NCI-H2107 treated with DMSO at 0.1 percent for 48 hours (cell line): ENCODE measurements around the gene VEGFA.

Experiments
- DNase-seq: peaks from one replicate; lab custom pipeline; 2025; ENCODE audit not compliant: unreplicated experiment; lab: John Stamatoyannopoulos, UW

VEGFA gene

DNA sequence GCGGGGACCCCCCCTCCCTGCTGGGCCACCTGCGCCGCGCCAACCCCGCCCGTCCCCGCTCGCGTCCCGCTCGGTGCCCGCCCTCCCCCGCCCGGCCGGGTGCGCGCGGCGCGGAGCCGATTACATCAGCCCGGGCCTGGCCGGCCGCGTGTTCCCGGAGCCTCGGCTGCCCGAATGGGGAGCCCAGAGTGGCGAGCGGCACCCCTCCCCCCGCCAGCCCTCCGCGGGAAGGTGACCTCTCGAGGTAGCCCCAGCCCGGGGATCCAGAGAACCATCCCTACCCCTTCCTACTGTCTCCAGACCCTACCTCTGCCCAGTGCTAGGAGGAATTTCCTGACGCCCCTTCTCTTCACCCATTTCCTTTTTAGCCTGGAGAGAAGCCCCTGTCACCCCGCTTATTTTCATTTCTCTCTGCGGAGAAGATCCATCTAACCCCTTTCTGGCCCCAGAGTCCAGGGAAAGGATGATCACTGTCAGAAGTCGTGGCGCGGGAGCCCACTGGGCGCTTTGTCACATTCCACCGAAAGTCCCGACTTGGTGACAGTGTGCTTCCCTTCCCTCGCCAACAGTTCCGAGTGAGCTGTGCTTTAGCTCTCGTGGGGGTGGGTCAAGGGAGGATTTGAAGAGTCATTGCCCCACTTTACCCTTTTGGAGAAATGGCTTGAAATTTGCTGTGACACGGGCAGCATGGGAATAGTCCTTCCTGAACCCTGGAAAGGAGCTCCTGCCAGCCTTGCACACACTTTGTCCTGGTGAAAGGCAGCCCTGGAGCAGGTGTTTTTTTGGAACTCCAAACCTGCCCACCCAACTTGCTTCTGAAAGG is 2.1 kb downstream of the VEGFA start:
- no peak for DNase-seq

DNA sequence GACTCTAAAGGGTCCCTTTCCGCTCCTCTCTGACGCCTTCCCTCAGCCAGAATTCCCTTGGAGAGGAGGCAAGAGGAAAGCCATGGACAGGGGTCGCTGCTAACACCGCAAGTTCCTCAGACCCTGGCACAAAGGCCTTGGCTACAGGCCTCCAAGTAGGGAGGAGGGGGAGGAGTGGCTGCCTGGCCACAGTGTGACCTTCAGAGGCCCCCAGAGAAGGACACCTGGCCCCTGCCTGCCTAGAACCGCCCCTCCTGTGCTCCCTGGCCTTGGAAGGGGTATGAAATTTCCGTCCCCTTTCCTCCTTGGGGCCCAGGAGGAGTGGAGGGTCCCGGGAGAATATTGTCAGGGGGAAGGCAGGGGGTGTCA is 2.7 kb downstream of the VEGFA start:
- no peak for DNase-seq

DNA sequence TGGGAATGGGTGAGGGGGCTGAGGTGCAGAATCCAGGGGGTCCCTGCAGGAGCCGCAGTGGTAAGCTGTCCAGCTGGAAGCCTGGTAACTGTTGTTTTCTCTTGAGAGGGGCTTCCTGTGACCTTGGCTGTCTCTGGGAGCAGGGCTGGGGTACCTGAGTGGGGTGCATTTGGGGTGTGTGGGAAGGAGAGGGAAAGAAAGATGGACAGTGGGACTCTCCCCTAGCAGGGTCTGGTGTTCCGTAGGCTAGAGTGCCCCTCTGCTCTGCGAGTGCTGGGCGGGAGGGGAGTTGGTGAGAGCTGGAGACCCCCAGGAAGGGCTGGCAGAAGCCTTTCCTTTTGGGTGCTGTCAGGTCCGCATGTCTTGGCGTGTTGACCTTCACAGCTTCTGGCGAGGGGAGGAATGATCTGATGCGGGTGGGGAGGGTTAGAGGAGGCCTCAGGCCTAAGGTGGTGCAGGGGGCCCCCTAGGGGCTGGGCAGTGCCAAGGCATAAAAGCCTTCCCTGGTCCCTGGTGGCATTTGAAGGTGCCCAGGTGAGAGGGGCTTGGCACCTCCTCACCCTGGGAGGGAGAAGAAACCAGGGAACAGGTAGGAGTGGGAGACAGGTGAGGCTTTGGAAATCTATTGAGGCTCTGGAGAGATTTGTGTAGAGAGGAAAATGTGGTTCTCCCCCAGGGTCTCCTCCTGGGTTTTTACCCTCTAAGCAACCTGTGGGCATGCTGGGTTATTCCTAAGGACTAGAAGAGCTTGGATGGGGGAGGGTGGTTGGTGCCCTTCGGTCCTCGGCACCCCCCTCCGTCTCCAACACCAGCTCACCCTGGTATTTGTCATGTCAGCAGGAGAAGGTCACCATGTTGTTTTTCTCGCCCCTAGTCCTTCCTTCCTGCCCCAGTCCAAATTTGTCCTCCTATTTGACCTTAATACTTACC is 3.3 kb downstream of the VEGFA start:
- no peak for DNase-seq

DNA sequence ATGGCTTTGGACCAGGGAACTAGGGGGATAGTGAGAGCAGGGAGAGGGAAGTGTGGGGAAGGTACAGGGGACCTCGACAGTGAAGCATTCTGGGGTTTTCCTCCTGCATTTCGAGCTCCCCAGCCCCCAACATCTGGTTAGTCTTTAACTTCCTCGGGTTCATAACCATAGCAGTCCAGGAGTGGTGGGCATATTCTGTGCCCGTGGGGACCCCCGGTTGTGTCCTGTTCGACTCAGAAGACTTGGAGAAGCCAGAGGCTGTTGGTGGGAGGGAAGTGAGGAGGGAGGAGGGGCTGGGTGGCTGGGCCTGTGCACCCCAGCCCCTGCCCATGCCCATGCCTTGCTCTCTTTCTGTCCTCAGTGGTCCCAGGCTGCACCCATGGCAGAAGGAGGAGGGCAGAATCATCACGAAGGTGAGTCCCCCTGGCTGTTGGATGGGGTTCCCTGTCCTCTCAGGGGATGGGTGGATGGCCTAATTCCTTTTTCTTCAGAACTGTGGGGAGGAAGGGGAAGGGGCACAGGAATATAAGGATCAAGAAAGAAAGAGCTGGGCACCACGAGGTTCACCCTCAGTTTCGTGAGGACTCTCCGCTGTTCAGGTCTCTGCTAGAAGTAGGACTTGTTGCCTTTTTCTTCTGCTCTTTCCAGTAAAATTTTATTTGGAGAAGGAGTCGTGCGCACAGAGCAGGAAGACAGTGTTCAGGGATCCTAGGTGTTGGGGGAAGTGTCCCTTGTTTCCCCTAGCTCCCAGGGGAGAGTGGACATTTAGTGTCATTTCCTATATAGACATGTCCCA is 4.2 kb downstream of the VEGFA start:
- no peak for DNase-seq

DNA sequence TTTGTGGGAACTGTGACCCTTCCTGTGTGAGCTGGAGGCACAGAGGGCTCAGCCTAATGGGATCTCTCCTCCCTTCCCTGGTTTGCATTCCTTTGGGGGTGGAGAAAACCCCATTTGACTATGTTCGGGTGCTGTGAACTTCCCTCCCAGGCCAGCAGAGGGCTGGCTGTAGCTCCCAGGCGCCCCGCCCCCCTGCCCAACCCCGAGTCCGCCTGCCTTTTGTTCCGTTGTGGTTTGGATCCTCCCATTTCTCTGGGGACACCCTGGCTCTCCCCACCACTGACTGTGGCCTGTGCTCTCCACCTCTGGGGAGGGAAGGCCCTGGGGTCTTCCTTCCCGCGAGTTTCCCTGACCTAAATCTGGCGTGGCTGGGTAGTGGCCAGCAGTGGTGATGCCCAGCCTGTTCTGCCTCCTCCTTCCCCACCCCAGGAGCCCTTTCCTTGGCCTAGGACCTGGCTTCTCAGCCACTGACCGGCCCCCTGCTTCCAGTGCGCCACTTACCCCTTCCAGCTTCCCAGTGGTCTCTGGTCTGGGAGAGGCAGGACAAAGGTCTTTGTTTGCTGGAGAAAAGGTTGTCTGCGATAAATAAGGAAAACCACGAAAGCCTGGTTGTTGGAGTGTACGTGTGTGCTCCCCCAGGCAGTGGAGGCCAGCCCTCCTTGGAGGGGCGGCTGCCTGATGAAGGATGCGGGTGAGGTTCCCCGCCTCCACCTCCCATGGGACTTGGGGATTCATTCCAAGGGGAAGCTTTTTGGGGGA is 4.9 kb downstream of the VEGFA start:
- peak; percentile 26 for DNase-seq

DNA sequence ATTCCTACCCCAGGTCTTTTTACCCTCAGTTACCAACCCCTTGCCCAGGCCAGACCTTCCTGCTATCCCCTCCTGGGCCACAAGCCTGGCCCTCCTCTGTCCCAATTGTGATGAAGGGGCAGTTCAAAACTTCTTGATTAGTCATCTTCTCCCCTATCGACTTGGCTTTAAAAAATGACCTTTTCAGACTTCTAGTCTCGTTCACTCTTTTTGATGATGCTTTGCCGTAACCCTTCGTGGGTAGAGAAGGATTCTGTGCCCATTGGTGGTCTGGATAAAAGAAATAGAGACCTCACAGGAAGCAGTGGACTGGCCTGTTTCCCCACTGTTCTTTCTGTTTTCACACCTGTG is 5.5 kb downstream of the VEGFA start:
- DNase-seq: no peak

DNA sequence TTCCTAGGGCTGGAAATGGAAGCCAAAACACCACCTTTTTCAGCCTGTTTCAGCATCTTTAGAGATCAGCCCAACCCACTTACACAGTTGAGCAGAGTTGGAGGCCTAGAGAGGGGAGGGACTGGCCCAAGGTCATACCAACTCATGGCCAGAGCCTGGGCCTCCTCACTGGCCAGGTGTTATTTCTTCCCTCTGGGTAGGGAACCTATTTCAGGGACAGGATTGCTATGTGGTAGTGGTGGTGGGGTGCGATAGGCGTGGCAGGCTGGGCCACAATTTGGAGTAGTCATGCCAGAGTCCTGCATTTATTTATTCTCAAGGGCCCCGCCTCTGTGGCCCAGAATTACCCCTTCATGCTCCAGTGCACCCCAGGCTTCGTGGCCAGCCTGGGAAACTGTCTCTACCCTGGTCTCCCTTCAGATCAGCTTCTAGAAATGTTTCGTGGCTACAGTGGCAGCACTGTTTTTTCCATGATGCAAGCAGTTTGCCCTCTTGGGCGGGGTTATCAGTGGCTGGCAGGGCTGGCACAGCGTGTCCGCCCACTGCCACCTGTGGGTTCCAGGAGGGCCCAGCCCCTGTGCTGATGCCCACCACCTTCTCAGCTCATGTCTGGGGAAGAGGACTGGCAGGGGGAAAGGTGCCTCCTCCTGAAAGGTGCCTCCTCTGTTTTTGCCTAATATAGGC is 6.2 kb downstream of the VEGFA start:
- no peak for DNase-seq

DNA sequence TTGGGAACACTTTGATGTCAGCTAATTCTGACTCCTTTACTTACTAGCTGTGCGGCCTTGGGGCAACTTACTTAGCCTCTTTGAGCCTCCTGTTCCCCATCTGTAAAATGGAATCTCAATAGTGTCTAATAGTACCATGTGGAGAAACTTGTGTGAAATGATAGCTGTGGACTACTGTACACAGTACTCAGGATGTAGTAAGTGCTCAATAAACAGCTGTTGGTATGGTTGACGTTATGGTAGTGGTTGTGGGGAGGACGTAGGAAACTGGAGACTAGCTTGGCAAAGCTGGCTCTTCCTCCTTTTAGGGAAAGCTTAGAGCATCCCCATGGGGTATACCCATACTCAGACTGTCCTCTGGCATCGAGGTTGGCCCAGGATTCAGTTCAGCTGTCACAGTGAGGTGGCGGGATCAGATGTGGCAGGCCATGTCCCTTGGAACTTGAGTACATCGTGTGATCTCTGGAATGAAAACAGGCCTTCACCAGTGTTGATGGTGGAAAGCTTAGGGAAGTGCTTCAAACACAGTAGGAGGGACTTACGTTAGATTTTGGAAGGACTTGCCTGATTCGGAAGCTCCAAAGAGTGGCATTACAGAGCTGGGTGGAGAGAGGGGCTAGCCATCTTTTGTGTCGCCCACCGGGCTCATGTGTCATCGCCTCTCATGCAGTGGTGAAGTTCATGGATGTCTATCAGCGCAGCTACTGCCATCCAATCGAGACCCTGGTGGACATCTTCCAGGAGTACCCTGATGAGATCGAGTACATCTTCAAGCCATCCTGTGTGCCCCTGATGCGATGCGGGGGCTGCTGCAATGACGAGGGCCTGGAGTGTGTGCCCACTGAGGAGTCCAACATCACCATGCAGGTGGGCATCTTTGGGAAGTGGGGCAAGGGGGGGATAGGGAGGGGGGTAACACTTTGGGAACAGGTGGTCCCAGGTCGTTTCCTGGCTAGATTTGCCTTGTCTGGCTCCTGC is 7.1 kb downstream of the VEGFA start:
- DNase-seq: no peak

DNA sequence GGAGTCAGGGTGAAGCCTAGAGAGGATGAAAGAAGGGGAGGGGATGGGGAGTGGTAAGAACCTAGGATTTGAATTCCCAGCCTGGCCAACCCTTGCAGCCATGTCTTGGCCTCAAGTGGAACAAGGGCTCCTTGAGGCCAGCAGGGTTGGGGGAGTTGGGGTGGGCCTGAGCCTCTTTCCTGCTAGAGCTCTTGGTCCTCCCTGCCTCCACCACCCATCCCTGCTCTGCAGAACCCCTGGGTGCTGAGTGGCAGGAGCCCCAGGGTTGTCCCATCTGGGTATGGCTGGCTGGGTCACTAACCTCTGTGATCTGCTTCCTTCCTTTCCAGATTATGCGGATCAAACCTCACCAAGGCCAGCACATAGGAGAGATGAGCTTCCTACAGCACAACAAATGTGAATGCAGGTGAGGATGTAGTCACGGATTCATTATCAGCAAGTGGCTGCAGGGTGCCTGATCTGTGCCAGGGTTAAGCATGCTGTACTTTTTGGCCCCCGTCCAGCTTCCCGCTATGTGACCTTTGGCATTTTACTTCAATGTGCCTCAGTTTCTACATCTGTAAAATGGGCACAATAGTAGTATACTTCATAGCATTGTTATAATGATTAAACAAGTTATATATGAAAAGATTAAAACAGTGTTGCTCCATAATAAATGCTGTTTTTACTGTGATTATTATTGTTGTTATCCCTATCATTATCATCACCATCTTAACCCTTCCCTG is 8.3 kb downstream of the VEGFA start:
- DNase-seq: no peak

DNA sequence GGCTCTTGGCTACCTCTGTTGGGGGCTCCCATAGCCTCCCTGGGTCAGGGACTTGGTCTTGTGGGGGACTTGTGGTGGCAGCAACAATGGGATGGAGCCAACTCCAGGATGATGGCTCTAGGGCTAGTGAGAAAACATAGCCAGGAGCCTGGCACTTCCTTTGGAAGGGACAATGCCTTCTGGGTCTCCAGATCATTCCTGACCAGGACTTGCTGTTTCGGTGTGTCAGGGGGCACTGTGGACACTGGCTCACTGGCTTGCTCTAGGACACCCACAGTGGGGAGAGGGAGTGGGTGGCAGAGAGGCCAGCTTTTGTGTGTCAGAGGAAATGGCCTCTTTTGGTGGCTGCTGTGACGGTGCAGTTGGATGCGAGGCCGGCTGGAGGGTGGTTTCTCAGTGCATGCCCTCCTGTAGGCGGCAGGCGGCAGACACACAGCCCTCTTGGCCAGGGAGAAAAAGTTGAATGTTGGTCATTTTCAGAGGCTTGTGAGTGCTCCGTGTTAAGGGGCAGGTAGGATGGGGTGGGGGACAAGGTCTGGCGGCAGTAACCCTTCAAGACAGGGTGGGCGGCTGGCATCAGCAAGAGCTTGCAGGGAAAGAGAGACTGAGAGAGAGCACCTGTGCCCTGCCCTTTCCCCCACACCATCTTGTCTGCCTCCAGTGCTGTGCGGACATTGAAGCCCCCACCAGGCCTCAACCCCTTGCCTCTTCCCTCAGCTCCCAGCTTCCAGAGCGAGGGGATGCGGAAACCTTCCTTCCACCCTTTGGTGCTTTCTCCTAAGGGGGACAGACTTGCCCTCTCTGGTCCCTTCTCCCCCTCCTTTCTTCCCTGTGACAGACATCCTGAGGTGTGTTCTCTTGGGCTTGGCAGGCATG is 9.2 kb downstream of the VEGFA start:
- no peak for DNase-seq

DNA sequence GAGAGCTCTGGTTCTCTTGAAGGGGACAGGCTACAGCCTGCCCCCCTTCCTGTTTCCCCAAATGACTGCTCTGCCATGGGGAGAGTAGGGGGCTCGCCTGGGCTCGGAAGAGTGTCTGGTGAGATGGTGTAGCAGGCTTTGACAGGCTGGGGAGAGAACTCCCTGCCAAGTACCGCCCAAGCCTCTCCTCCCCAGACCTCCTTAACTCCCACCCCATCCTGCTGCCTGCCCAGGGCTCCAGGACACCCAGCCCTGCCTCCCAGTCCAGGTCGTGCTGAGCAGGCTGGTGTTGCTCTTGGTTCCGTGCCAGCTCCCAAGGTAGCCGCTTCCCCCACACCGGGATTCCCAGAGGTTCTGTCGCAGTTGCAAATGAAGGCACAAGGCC is 9.8 kb downstream of the VEGFA start:
- DNase-seq: no peak

DNA sequence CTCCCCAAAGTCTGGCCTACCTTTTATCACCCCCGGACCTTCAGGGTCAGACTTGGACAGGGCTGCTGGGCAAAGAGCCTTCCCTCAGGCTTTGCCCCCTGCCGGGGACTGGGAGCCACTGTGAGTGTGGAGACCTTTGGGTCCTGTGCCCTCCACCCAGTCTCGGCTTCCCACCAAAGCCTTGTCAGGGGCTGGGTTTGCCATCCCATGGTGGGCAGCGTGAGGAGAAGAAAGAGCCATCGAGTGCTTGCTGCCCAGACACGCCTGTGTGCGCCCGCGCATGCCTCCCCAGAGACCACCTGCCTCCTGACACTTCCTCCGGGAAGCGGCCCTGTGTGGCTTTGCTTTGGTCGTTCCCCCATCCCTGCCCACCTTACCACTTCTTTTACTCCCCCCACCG is 10.3 kb downstream of the VEGFA start:
- DNase-seq: no peak

DNA sequence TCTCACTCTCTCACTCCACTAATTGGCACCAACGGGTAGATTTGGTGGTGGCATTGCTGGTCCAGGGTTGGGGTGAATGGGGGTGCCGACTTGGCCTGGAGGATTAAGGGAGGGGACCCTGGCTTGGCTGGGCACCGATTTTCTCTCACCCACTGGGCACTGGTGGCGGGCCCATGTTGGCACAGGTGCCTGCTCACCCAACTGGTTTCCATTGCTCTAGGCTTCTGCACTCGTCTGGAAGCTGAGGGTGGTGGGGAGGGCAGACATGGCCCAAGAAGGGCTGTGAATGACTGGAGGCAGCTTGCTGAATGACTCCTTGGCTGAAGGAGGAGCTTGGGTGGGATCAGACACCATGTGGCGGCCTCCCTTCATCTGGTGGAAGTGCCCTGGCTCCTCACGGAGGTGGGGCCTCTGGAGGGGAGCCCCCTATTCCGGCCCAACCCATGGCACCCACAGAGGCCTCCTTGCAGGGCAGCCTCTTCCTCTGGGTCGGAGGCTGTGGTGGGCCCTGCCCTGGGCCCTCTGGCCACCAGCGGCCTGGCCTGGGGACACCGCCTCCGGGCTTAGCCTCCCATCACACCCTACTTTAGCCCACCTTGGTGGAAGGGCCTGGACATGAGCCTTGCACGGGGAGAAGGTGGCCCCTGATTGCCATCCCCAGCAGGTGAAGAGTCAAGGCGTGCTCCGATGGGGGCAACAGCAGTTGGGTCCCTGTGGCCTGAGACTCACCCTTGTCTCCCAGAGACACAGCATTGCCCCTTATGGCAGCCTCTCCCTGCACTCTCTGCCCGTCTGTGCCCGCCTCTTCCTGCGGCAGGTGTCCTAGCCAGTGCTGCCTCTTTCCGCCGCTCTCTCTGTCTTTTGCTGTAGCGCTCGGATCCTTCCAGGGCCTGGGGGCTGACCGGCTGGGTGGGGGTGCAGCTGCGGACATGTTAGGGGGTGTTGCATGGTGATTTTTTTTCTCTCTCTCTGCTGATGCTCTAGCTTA is 11.2 kb downstream of the VEGFA start:
- no peak for DNase-seq

DNA sequence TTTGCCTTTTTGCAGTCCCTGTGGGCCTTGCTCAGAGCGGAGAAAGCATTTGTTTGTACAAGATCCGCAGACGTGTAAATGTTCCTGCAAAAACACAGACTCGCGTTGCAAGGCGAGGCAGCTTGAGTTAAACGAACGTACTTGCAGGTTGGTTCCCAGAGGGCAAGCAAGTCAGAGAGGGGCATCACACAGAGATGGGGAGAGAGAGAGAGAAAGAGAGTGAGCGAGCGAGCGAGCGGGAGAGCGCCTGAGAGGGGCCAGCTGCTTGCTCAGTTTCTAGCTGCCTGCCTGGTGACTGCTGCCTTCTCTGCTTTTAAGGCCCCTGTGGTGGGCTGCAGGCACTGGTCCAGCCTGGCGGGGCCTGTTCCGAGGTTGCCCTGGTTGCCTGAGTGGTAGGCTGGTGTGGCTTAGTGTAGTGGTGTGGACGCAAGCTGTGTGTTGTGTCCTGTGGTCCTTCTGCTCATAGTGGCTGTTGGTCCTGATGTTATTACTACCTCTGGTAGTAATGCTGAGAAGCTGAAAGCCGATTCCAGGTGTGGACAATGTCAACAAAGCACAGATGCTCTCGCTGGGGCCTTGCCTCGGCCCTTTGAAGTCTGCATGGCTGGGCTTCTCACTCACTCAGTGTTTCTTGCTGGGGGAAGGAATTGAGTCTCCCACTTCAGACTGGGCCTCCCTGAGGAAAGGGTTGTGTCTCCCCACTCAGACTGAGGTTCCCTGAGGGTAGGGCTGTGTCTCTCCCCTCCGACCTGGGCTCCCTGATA is 12.1 kb downstream of the VEGFA start:
- DNase-seq: no peak

DNA sequence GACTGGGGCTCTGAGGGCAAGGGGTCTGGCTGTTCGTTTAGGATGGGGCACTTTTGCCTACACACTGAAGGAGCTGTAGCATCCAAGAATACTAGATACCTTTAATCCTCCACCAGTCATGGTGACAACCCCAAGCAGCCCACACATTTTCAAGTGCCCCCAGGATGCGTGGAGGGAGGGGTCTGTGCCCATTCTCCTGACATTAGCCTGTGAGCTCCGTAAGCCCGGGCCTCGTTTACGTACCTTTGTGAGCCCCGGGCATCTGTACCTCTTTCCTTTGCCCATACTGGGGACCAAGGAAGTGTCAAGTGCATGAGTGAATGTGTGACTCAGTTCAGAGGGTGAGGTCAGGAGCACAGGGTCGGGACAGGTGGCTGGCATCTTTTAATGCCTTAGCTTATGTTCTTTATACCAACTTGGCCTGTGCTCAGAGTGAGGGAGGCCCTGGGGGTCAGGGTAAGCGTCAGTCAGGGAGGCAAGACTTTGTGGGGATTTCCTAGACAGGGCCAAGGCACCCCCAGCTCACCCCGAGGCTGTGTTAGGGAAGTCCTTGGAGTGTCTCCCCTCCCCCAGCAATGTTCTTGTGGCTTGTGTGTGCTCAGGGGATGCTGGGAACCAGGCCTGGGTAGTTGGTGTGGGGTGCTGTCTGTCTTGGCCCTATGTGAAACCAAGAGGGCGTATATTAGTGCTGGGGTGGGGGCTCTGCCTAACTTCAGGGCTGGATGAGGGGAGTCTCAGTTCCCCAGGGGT is 12.9 kb downstream of the VEGFA start:
- no peak for DNase-seq
